GM18505 (cell line): ENCODE data around the gene FADS3.

Experiments used
- ATAC-seq: cut with Tn5 transposase; IDR thresholded peaks from one replicate; pipeline ENCODE4 v1.9.1; 2021; ENCODE audit not compliant: unreplicated experiment
- POLR2A ChIP-seq: IDR thresholded peaks from 4 replicates; pipeline ENCODE4 v1.6.1; 2011; ENCODE audit warnings: borderline replicate concordance; ENCODE audit not compliant: insufficient read depth, insufficient read length; ENCODE audit errors: extremely low read depth

The FADS3 gene

GRCh38 chr11:61891331-61892084, at the start of gene FADS3:
Gene FADS3 (minus strand): TSS chr11:61891545. CDS start chr11:61891381, 164 bp downstream.
- TF ChIP-seq POLR2A: no peak
- ATAC-seq: peak; percentile 52

GRCh38 chr11:61940466-61940865, 49.1 kb upstream of the FADS3 start:
- TF ChIP-seq POLR2A: no peak

GRCh38 chr11:61935861-61936260, 44.5 kb upstream of the FADS3 start:
- ATAC-seq: no peak
- no peak for TF ChIP-seq POLR2A

More at GRCh38 chr11:61940466-61940865, 49.1 kb upstream of the FADS3 start:
- no peak for ATAC-seq

- no peak for TF ChIP-seq POLR2A
- no peak for ATAC-seq
Observed at GRCh38 chr11:61930933-61931332, 39.6 kb upstream of the FADS3 start.

- ATAC-seq: no peak
- no peak for TF ChIP-seq POLR2A
Observed at GRCh38 chr11:61928606-61929005, 37.3 kb upstream of the FADS3 start.

GRCh38 chr11:61927501-61927900, 36.2 kb upstream of the FADS3 start:
- no peak for ATAC-seq
- TF ChIP-seq POLR2A: no peak

- TF ChIP-seq POLR2A: no peak
- ATAC-seq: no peak
Observed at GRCh38 chr11:61926235-61926634, 34.9 kb upstream of the FADS3 start.

- TF ChIP-seq POLR2A: no peak
- ATAC-seq: no peak
Observed at GRCh38 chr11:61925736-61926135, 34.4 kb upstream of the FADS3 start.

- no peak for ATAC-seq
- no peak for TF ChIP-seq POLR2A
Observed at GRCh38 chr11:61924064-61924455, 32.7 kb upstream of the FADS3 start.

- no peak for ATAC-seq
- no peak for TF ChIP-seq POLR2A
Observed at GRCh38 chr11:61923166-61924063, 32.1 kb upstream of the FADS3 start.

GRCh38 chr11:61922539-61922938, 31.2 kb upstream of the FADS3 start:
- ATAC-seq: no peak
- no peak for TF ChIP-seq POLR2A

GRCh38 chr11:61921446-61921845, 30.1 kb upstream of the FADS3 start:
- no peak for TF ChIP-seq POLR2A
- ATAC-seq: no peak

GRCh38 chr11:61919705-61920631, 28.6 kb upstream of the FADS3 start:
- ATAC-seq: no peak
- TF ChIP-seq POLR2A: no peak
